HG03354 (cell line): ENCODE data around the gene TEX52.
A peak's percentile ranks its signal among the peaks of the same experiment; 100 is the strongest.

Experiments
- ATAC-seq: cut with Tn5 transposase; IDR thresholded peaks from one replicate; pipeline ENCODE4 v1.9.1; 2021; ENCODE audit warnings: mild to moderate bottlenecking; ENCODE audit not compliant: unreplicated experiment, poor library complexity, severe bottlenecking

The TEX52 gene

DNA sequence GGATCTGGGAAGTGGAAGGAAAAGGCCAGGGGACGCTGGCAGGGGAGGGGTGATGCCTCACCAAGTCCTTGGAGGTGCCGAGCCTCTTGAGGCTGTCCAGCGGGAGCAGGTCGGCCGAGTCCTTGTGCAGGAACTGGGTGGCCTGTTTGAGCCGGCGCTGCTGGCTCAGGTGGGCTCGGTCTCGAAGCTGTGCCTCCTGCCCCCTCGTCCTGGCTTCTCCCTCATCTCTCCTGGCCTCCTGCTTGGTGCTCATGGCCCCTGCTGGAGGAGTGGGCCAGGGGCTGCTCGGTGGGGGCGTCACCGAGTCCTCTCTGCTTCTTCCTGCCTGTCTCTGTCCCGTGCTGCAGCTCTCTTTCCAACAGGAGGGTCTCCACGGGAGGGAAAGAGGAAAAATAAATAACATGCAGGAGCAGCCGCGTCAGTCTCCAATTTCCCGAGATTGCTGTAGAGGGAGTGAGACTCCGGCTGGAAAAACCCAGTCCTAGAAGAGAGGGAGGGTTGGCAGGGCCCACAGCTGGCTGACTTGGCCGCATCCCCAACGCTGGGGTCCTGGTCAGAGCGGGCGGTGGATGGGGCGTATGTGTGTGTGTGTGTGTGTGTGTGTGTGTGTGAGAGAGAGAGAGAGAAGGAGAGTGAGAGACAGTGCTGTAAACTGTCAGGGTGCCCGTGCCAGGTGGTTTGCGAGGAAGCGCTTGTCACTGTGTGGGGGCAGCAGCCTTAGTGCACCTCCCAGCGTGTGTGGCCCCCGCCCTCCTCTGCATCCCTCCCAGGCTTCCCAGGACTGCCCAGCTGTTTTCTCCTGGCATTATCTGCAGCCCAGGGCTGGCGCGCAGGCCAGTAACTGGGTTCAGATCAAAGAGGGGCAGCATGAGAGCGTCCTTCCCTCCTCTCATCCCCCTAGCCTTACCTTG lies 22.0 kb downstream of the TEX52 start, which contains the start of gene NRIP2:
Gene NRIP2 (minus strand): TSS at position 455 of the 911 bp plus-strand sequence. CDS start 52 bp downstream, at position 403.
- no peak for ATAC-seq

GRCh38 chr12:2833810-2834209 lies 23.0 kb downstream of the TEX52 start:
- ATAC-seq: no peak

- no peak for ATAC-seq
Observed at GRCh38 chr12:2833327-2833726, 23.5 kb downstream of the TEX52 start.

DNA sequence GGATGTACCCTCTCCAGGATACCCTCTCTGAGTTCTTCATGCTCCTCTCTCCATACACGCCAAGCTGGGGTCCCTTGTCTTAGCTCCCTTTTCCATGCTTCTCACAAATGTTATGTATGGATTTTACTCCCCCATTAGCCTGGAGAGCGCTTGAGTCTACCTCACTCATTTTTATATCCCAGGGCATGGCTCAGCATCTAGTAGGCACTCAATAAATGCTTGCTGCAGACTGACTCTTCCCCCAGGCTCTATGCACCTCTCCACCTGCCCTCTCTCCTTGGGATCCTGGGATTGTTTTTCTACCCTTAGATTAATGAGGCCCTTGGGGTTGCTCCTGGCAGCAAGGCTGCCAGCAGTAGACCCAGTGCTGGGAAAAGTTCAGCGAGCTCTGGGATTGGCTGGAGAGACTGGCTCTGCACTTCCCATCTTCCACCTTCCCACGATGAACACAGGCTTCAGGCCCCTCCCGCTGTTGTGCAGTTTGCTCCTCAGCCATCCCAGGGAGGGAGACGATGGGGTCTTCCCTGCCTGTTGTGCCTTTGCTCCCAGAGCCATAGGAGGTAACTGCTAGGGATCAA lies 24.2 kb downstream of the TEX52 start:
- ATAC-seq: no peak

DNA sequence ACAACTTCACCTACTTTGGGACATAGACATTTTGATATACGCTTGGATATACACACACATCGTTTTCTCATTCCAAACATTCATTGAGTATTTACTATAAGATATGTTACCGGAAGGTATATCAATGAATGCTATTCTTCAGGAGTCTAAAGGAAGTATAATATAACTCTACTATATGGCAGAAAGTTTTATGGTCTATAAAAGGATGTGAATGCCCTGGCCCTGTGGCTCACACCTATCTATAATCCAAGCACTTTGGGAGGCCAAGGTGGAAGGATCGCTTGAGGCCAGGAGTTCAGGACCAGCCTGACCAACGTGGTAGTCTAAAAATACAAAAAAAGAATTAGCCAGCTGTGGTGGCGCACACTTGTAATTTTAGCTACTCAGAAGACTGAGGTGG lies 27.6 kb downstream of the TEX52 start:
- ATAC-seq: no peak

DNA sequence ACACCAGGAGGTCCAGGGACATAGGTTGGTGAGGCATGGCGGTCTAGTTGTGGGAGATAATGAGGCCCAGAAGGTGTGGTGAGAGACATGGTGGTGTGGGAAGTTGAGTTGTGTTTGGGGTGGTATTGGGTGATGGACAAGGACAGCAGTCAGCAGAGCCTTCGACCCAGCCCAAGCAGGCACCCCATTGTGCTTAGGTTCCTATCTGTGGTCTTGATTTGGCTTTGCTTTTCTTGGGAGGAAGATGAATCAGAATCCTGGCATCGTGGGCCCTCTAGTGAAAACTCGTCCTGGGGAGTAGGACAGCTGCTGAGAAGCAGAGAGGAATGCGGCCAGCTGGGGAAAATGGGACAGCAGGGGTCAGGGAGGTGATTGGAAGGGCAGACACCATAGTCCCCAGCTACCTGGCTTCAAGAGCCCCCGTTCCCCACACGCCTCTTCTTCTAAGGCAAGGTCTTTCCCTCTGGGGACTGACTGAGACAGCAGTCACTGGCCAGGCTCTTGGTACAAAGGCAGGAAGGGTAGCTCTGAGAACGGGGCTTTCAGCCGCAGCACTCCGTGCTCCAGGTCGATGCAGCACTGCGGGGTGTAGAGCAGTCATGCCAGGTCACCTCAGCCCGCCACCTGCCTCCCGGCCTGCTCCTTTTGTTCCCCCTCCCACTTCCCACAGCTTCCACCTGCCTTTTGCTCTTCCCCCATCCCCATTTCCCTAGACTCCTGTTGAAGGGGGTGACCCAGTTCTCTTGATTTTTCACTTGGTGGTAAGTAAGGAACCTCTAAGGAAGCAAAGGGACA lies 29.9 kb downstream of the TEX52 start:
- no peak for ATAC-seq

GRCh38 chr12:2826036-2826435 lies 30.8 kb downstream of the TEX52 start:
- ATAC-seq: no peak

DNA sequence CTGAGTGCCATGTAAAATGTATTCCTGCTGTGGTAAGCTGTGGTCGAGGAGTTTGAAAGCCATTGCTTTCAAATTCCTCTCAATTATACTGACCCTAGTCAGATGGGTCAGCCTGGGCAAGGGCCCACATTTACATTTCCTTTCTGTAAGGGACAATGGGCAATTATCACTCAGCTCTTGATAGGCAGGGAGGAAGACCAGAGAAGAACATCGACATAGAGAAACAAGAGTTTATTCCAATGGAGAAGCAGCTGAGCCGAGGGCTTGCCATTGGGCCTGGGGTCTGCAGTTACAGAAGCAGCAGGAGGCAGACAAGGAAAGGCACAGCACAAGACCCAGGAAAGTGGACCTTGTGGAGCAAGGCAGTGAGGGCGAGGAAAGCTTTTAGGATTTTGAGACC lies 31.7 kb downstream of the TEX52 start:
- ATAC-seq: no peak

GRCh38 chr12:2824541-2824940 lies 32.3 kb downstream of the TEX52 start:
- ATAC-seq: no peak

DNA sequence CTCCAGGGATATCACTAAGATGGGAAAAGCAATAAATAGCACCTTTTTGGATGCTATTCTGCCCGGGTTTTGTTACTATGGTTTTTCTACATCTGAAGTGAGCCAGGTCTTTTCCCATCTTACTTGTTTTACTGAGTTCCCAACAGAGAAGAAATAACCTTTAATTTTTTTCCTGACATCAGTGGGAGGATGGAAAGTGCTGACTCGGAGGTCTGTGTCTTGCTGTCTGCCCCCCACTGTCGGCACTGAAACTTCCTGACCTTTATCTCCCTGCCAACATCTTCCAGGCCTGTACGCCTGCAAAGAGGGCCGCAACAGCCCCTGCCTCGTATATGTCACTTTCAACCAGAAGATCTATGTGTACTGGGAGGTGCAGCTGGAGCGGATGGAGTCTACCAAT lies 33.4 kb downstream of the TEX52 start:
- no peak for ATAC-seq

DNA sequence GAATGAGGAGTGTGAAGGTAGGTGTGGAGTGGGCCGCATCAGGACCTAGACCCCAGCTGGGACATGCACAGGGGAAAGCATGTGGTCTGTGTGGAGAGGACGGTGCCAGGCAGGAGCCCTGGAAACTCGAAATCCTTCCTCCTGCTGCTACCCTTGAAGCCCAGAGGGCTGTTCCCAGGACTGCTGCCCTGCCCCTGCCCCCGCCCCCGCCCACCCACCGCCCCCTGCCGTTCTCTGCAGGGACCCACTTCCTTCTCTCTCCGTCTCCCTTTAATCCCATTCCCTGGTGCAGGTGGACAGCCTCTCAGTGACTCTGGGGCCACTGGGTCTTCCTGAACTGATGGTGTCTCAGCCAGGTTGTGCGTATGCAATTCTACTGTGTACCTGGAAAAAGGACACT lies 36.4 kb downstream of the TEX52 start:
- ATAC-seq: no peak

DNA sequence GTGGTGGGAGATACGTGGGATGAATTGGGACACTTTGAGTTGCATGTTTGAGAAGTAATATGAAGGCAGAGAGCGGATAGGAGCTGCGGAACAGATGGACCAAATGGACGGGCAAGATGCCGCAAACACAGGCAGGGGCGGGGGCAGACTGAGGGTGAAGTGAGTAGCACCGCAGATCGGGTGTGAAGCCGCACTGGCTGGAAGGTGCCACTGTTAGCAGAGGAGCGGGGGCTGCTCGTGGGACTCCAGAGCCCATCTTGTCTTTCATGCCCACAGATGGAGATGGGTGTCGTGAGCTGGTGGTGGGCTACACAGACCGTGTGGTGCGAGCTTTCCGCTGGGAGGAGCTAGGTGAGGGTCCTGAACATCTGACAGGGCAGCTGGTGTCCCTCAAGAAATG lies 37.0 kb downstream of the TEX52 start:
- no peak for ATAC-seq

DNA sequence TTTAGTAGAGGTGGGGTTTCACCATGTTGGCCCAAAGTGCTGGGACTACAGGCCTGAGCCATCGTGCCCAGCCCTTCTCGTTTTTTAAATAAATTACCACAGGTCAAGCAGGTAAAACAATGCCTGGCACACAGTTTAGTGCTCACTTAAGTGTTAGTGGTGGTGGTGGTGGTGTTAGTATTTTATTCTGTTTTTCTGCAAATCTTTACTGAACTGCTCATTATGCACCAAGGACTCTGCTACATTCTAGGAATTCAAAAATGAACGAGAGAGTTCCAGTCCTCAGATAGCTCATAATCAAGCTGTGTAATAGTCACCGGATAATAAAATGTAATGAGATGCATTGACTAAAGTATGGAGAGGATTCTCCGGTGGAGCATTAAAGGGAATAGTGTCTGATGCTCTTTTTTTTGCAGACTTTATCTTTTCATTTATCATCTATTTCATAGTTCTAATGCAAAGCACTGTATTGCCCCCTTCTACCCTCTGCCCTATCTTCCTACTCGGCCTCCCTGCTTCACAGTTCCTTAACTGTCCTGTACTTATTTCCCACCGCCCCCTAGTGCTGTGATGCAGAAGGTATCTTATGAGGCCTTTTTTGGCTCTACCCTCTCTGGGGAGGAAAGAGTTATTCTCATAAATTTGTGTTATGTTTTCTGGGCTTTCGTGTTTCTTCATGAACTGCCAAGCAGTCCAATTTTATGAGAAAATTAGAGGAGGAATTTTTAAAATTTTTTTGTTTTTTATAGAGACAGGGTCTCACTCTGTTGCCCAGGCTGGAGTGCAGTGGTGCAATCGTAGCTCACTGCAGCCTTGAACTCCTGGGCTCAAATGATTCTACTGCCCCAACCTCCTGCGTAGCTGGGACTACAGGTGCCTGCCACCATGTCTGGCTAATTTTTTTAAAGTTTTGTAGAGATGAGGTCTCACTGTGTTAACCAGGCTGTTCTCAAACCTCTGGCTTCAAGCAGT lies 43.3 kb downstream of the TEX52 start:
- peak; percentile 36 for ATAC-seq

DNA sequence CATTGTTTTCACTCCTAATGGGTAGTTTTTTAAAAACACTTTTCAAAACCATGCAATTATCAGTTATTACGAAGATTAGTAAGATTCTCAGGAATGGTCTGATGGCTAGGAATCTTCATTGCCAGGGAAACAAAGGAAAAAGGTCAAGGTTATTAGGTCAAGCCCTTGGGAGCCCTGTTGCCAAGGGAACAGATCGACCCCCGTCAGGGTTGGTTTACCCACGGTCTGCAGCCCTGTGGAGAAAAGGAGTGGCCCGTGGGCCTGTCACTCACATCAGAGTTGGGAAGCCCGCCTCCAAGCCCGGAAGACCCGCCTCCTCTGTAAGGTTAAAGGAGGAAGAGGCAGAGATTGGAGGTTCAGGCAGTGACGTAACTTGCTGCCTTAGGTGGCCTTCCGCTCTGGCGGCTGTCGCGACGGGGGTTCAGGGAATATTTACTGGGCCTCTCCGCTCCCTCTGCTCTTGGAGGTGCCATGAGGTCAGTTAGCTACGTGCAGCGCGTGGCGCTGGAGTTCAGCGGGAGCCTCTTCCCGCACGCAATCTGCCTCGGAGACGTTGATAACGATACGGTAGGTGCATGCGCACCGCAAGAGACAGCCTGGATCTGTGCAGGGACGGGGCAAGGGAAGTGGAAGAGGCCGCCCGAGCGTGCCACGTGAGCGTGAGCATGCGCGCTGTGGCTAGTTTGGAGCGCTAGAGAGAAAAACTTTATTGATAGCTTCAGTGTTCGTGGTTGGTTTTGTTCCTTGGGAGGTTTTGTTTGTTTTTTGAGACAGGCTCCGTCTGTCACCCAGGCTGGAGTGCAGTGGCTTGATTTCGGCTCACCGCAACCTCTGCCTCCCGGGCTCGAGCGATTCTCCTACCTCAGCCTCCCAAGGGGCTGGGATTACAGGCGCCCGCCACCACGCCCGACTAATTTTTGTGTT lies 44.3 kb downstream of the TEX52 start, which contains the start of gene ITFG2:
Gene ITFG2 (plus strand): TSS at position 379 of the 924 bp plus-strand sequence. CDS start 93 bp downstream, at position 472.
- ATAC-seq: peak; percentile 95

DNA sequence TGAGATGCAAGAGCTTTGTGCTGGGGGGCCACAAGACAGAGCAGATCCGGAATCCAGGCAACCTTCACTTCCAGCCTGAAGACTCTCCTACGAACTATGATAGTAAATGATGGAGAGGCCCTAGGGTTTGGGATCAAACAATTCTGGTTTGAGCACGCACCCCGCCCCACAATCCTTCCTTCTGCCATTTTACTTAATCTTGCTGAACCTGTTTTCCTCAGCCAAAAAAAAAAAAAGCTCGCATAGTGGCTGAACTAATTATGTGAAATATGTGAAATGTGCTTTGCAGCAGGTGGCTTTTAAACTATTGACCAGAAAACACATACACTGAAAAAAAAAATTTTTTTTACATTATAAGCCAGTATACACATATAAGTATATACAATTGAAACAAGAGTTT lies 45.0 kb downstream of the TEX52 start:
- no peak for ATAC-seq

GRCh38 chr12:2806700-2807099 lies 50.1 kb downstream of the TEX52 start:
- ATAC-seq: no peak

GRCh38 chr12:2805143-2805520 lies 51.7 kb downstream of the TEX52 start:
- ATAC-seq: no peak

DNA sequence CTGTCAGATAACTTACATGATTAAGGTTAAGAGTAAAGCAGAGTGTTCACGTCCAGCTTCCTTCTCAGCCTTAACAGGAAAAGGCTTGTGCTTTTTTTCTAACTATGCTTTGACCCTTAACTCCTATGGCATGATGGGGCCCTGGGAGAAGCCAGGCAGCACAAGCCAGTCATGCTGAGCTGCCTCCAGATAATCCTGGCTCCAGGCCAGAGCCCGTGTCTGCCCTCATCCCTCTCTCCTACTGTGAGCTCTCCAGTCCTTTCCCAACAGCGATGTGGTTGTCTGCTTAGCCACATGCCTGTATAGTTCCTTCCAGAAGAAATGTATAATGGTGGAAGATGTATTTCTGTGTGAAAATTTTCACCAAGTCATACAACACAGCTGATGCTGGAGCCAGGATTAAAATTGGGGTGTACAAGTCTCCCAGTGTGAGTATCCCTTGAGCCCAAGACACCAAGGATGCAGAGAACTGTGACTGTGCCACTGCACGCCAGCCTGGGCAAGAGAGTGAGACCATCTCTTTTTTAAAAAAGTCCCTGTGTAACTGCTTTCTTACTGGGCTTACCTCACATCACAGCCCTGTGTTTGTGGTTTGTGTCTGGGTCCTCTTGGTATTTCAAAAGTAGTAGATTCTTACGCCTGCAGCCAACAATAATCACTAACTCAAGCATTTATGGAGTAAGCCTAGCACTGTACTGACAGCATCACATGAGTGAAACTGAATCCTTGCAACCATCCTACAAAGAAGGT lies 52.3 kb downstream of the TEX52 start:
- no peak for ATAC-seq
